ENCODE measurements around the gene USP36. TPM values are rescaled to one million over a fixed set of nuclear protein-coding genes. Genes with fewer than 3 reads are reported as not detected.

Gene USP36
- total RNA-seq, 1 donor from 2014 or later: 54.1 TPM

GRCh38 chr17:78823282-78824046 lies 17.1 kb downstream of the USP36 start:
- Mint-ChIP-seq H3K9me3 (ENCODE audit: low read depth) (no peaks in the 10 kb centered on the region), H3K4me1 (ENCODE audit: low read depth) (no peaks in the 10 kb centered on the region), H3K27ac (no peak overlapping the region), H3K36me3 (ENCODE audit: insufficient read depth) (peaks cover 44% of the 10 kb centered on the region), H3K27me3 (no peaks in the 10 kb centered on the region), H3K4me3 (ENCODE audit: low read depth) (no peak overlapping the region)
- no peak for TF ChIP-seq CTCF (IDR thresholded peaks at IDR 0.05; ENCODE audit: unreplicated experiment)
- no peak for DNase-seq (ENCODE audit: low spot score, unreplicated experiment)

- Mint-ChIP-seq H3K27ac (no peak overlapping the region), H3K36me3 (ENCODE audit: insufficient read depth) (peaks cover 39% of the 10 kb centered on the region), H3K27me3 (no peaks in the 10 kb centered on the region), H3K4me1 (ENCODE audit: low read depth) (no peaks in the 10 kb centered on the region), H3K9me3 (ENCODE audit: low read depth) (no peaks in the 10 kb centered on the region), H3K4me3 (ENCODE audit: low read depth) (no peak overlapping the region)
- no peak for TF ChIP-seq CTCF (IDR thresholded peaks at IDR 0.05; ENCODE audit: unreplicated experiment)
- DNase-seq (ENCODE audit: low spot score, unreplicated experiment): no peak
These were observed 18.1 kb downstream of the USP36 start for GRCh38 chr17:78822552-78822951.

GRCh38 chr17:78821961-78822360 lies 18.7 kb downstream of the USP36 start:
- H3K4me1 Mint-ChIP-seq (ENCODE audit: low read depth): no peaks in the 10 kb centered on the region
- no peaks in the 10 kb centered on the region for H3K9me3 Mint-ChIP-seq (ENCODE audit: low read depth)
- peaks cover 39% of the 10 kb centered on the region for H3K36me3 Mint-ChIP-seq (ENCODE audit: insufficient read depth)
- H3K4me3 Mint-ChIP-seq (ENCODE audit: low read depth): no peak overlapping the region
- H3K27me3 Mint-ChIP-seq: no peaks in the 10 kb centered on the region
- no peak for TF ChIP-seq CTCF (IDR thresholded peaks at IDR 0.05; ENCODE audit: unreplicated experiment)
- DNase-seq (ENCODE audit: low spot score, unreplicated experiment): no peak
- no peak overlapping the region for H3K27ac Mint-ChIP-seq

GRCh38 chr17:78820841-78821240 lies 19.8 kb downstream of the USP36 start:
- Mint-ChIP-seq H3K27ac (no peak overlapping the region), H3K4me1 (ENCODE audit: low read depth) (no peaks in the 10 kb centered on the region), H3K9me3 (ENCODE audit: low read depth) (no peaks in the 10 kb centered on the region), H3K36me3 (ENCODE audit: insufficient read depth) (peaks cover 36% of the 10 kb centered on the region), H3K27me3 (no peaks in the 10 kb centered on the region), H3K4me3 (ENCODE audit: low read depth) (no peak overlapping the region)
- no peak for DNase-seq (ENCODE audit: low spot score, unreplicated experiment)
- TF ChIP-seq CTCF (IDR thresholded peaks at IDR 0.05; ENCODE audit: unreplicated experiment): no peak

- Mint-ChIP-seq H3K27me3 (no peaks in the 10 kb centered on the region), H3K36me3 (ENCODE audit: insufficient read depth) (peaks cover 35% of the 10 kb centered on the region), H3K9me3 (ENCODE audit: low read depth) (no peaks in the 10 kb centered on the region), H3K4me1 (ENCODE audit: low read depth) (no peaks in the 10 kb centered on the region), H3K27ac (no peak overlapping the region), H3K4me3 (ENCODE audit: low read depth) (no peak overlapping the region)
- no peak for TF ChIP-seq CTCF (IDR thresholded peaks at IDR 0.05; ENCODE audit: unreplicated experiment)
- DNase-seq (ENCODE audit: low spot score, unreplicated experiment): no peak
These were observed 20.5 kb downstream of the USP36 start for GRCh38 chr17:78819806-78820792.
